ENCODE data around the gene CCDC148. TPM values are rescaled to one million over a fixed set of nuclear protein-coding genes. Genes with fewer than 3 reads are reported as not detected.

CCDC148 gene
- total RNA-seq, 3 donors from 2014 or later (not counting 1 experiment from before 2014, with no cell fraction given) = not detected

DNA sequence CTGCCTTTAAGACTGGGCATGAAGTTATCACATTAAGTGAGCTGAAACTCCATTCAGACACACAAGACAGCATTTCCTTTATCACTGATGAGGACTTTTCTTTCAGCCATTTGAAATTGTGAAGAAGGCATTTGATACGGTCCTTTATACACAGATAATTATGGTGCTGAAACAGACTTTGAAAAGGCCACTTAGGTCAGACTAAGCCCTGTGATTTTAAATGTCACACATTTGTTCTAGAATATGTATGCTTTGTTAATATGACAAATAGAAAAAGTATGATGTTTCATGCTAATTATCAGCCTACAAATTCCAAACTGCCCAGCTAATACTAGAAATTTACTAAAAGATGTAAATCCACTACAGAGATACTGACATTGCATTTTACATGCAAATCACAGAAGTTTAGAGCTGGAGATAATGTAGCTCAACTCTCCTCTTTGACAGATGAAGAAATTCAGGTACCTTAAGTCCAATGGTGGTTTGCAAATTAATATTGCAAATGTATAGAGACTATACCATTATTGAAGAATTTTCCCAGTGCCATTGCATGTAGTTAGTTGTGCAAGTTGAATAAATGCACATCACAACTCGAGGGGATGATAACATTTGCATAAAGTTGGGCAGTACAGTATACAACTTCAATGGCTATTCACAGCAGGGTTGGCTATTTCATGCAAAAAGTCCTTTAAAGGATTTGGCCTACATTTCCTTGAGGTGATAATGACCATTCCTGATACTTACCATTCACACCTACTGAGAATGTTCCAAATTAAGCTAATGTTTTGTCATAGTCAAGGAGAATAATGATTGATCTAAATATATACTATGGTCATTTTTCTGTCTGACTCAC lies 179.7 kb downstream of the CCDC148 start:
- Mint-ChIP-seq H3K9me3 (peaks cover 2 to 7% of the 10 kb centered on the region in 2 donors), H3K4me1 (no peaks in the 10 kb centered on the region), H3K36me3 (no peaks in the 10 kb centered on the region), H3K27me3 (ENCODE audit: low read depth in 2 of 2) (peaks cover 0 to under 1% of the 10 kb centered on the region in 2 donors), H3K4me3 (no peak overlapping the region), H3K27ac (no peak overlapping the region)
- ATAC-seq (no peak), DNase-seq (no peak)
- 71% methylated on average over 2 of the region's 2 CpGs for whole genome bisulfite sequencing (ENCODE audit: insufficient coverage)
- no peaks in the 10 kb centered on the region for H3K36me3 ChIP-seq (ENCODE audit: control insufficient read depth, insufficient read depth, low read length)
- no peak overlapping the region for H3K4me3 ChIP-seq (ENCODE audit: low read length)
- intact Hi-C loops (cut with micrococcal nuclease) = no loop called here
- TF ChIP-seq, protein P1, sequence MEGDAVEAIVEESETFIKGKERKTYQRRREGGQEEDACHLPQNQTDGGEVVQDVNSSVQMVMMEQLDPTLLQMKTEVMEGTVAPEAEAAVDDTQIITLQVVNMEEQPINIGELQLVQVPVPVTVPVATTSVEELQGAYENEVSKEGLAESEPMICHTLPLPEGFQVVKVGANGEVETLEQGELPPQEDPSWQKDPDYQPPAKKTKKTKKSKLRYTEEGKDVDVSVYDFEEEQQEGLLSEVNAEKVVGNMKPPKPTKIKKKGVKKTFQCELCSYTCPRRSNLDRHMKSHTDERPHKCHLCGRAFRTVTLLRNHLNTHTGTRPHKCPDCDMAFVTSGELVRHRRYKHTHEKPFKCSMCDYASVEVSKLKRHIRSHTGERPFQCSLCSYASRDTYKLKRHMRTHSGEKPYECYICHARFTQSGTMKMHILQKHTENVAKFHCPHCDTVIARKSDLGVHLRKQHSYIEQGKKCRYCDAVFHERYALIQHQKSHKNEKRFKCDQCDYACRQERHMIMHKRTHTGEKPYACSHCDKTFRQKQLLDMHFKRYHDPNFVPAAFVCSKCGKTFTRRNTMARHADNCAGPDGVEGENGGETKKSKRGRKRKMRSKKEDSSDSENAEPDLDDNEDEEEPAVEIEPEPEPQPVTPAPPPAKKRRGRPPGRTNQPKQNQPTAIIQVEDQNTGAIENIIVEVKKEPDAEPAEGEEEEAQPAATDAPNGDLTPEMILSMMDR (IDR thresholded peaks at IDR 0.05) = no peak
- H3K4me1 ChIP-seq (ENCODE audit: control insufficient read depth, insufficient read depth, low read length) = no peaks in the 10 kb centered on the region
- H3K9me3 ChIP-seq (ENCODE audit: control insufficient read depth, insufficient read depth, low read length) = no peaks in the 10 kb centered on the region
- H3K27ac ChIP-seq (ENCODE audit: low read length) = no peak overlapping the region
- no peaks in the 10 kb centered on the region for H3K27me3 ChIP-seq (ENCODE audit: control insufficient read depth, insufficient read depth, low read length)

GRCh38 chr2:158273791-158274190 lies 182.8 kb downstream of the CCDC148 start:
- no peaks in the 10 kb centered on the region for H3K36me3 Mint-ChIP-seq
- DNase-seq (no peak), ATAC-seq (no peak)
- TF ChIP-seq, protein P1 (IDR thresholded peaks at IDR 0.05) = no peak
- Histone ChIP-seq H3K36me3 (ENCODE audit: control insufficient read depth, insufficient read depth, low read length) (no peaks in the 10 kb centered on the region), H3K27ac (ENCODE audit: low read length) (no peak overlapping the region), H3K9me3 (ENCODE audit: control insufficient read depth, insufficient read depth, low read length) (no peaks in the 10 kb centered on the region), H3K4me1 (ENCODE audit: control insufficient read depth, insufficient read depth, low read length) (no peaks in the 10 kb centered on the region), H3K4me3 (ENCODE audit: low read length) (no peak overlapping the region), H3K27me3 (ENCODE audit: control insufficient read depth, insufficient read depth, low read length) (no peaks in the 10 kb centered on the region)
- WGBS (ENCODE audit: insufficient coverage) = 91% methylated on average over 3 of the region's 3 CpGs
- H3K27me3 Mint-ChIP-seq (ENCODE audit: low read depth in 2 of 2) = peaks cover 0 to 2% of the 10 kb centered on the region in 2 donors
- H3K9me3 Mint-ChIP-seq = peaks cover 2 to 4% of the 10 kb centered on the region in 2 donors
- no peaks in the 10 kb centered on the region for H3K4me1 Mint-ChIP-seq
- no peak overlapping the region for H3K4me3 Mint-ChIP-seq
- intact Hi-C loops (cut with micrococcal nuclease) = no loop called here
- no peak overlapping the region for H3K27ac Mint-ChIP-seq

- TF ChIP-seq, protein P1 (IDR thresholded peaks at IDR 0.05) = no peak
- Mint-ChIP-seq H3K27ac (no peak overlapping the region), H3K4me3 (no peak overlapping the region), H3K27me3 (ENCODE audit: low read depth in 2 of 2) (peaks cover 0 to 2% of the 10 kb centered on the region in 2 donors), H3K36me3 (no peaks in the 10 kb centered on the region), H3K4me1 (no peaks in the 10 kb centered on the region), H3K9me3 (peaks cover 5 to 6% of the 10 kb centered on the region in 2 donors)
- H3K27ac ChIP-seq (ENCODE audit: low read length) = no peak overlapping the region
- H3K4me1 ChIP-seq (ENCODE audit: control insufficient read depth, insufficient read depth, low read length) = no peaks in the 10 kb centered on the region
- no peaks in the 10 kb centered on the region for H3K9me3 ChIP-seq (ENCODE audit: control insufficient read depth, insufficient read depth, low read length)
- no peaks in the 10 kb centered on the region for H3K36me3 ChIP-seq (ENCODE audit: control insufficient read depth, insufficient read depth, low read length)
- 93% methylated on average over 2 of the region's 3 CpGs for WGBS (ENCODE audit: insufficient coverage)
- no peaks in the 10 kb centered on the region for H3K27me3 ChIP-seq (ENCODE audit: control insufficient read depth, insufficient read depth, low read length)
- intact Hi-C loops (cut with micrococcal nuclease) = no loop called here
- no peak for DNase-seq
- ATAC-seq = no peak
- no peak overlapping the region for H3K4me3 ChIP-seq (ENCODE audit: low read length)
Observed at GRCh38 chr2:158270536-158270935, 186.0 kb downstream of the CCDC148 start.
